SK-N-SH treated with all-trans-retinoic acid at 6 μM for 48 hours (cell line): ENCODE measurements around the gene CHTF8.

Source experiments
- ATAC-seq: fragments of 200-7000 bp; cut with Tn5 transposase; 3 replicates; pipeline ENCODE4 v1.9.1; 2020; ENCODE audit warnings: mild to moderate bottlenecking, moderate library complexity
- ARNTL ChIP-seq: fragments of 450-650 bp; formaldehyde crosslinking; IDR thresholded peaks from 2 replicates; pipeline ENCODE4 v1.5.0; 2020; ENCODE audit warnings: low read depth, mild to moderate bottlenecking, moderate library complexity, borderline replicate concordance
- BACH2 ChIP-seq: fragments of 250-450 bp; sonication (Bioruptor Pico); IDR thresholded peaks from 2 replicates; pipeline ENCODE4 v1.9.0; 2021; ENCODE audit warnings: mild to moderate bottlenecking, borderline replicate concordance
- CSDC2 ChIP-seq: fragments of 250-450 bp; sonication (Bioruptor Pico); IDR thresholded peaks from 2 replicates; pipeline ENCODE4 v1.5.0; 2020; ENCODE audit warnings: mild to moderate bottlenecking, moderate library complexity
- GLIS3 ChIP-seq: fragments of 250-450 bp; sonication (Bioruptor Pico); IDR thresholded peaks from 2 replicates; pipeline ENCODE4 v1.5.0; 2020; ENCODE audit warnings: mild to moderate bottlenecking, moderate library complexity
- ISL1 ChIP-seq: fragments of 250-450 bp; sonication (Bioruptor Pico); IDR thresholded peaks from 2 replicates; pipeline ENCODE4 v2.1.2; 2022; ENCODE audit warnings: mild to moderate bottlenecking, moderate library complexity
- OSR1 ChIP-seq: fragments of 250-450 bp; sonication (Bioruptor Pico); IDR thresholded peaks from 2 replicates; pipeline ENCODE4 v1.8.0; 2022; ENCODE audit warnings: moderate library complexity, mild to moderate bottlenecking, inconsistent platforms
- PATZ1 ChIP-seq: fragments of 250-450 bp; sonication (Bioruptor Pico); IDR thresholded peaks from 2 replicates; pipeline ENCODE4 v1.8.0; 2020; ENCODE audit warnings: mild to moderate bottlenecking, moderate library complexity, borderline replicate concordance
- PPARA ChIP-seq: fragments of 250-450 bp; sonication (Bioruptor Pico); IDR thresholded peaks from 2 replicates; pipeline ENCODE4 v1.5.0; 2020; ENCODE audit warnings: mild to moderate bottlenecking, borderline replicate concordance
- RARB ChIP-seq: fragments of 250-450 bp; sonication (Bioruptor Pico); IDR thresholded peaks from 2 replicates; pipeline ENCODE4 v1.8.0; 2021; ENCODE audit warnings: mild to moderate bottlenecking, moderate library complexity
- TCF4 ChIP-seq: fragments of 250-450 bp; sonication (Bioruptor Pico); IDR thresholded peaks from 2 replicates; pipeline ENCODE4 v1.8.0; 2021; ENCODE audit warnings: mild to moderate bottlenecking, moderate library complexity, borderline replicate concordance
- TOX ChIP-seq: fragments of 250-450 bp; sonication (Bioruptor Pico); IDR thresholded peaks from 2 replicates; pipeline ENCODE4 v1.8.0; 2021; ENCODE audit warnings: mild to moderate bottlenecking, moderate library complexity, borderline replicate concordance
- TSHZ2 ChIP-seq: fragments of 250-450 bp; sonication (Bioruptor Pico); IDR thresholded peaks from 2 replicates; pipeline ENCODE4 v1.5.0; 2020; ENCODE audit warnings: mild to moderate bottlenecking, moderate library complexity
- ZFP3 ChIP-seq: fragments of 250-450 bp; sonication (Bioruptor Pico); IDR thresholded peaks from 2 replicates; pipeline ENCODE4 v1.5.0; 2020; ENCODE audit warnings: mild to moderate bottlenecking, moderate library complexity
- ZFP30 ChIP-seq: fragments of 450-650 bp; formaldehyde crosslinking; IDR thresholded peaks from 2 replicates; pipeline ENCODE4 v1.5.0; 2022; ENCODE audit warnings: mild to moderate bottlenecking, moderate library complexity
- ZNF565 ChIP-seq: fragments of 450-650 bp; formaldehyde crosslinking; conservative IDR thresholded peaks from 2 replicates; pipeline ENCODE4 v1.5.0; 2020; ENCODE audit warnings: low read depth, mild to moderate bottlenecking, moderate library complexity
- ZNF70 ChIP-seq: fragments of 450-650 bp; formaldehyde crosslinking; IDR thresholded peaks from 2 replicates; pipeline ENCODE4 v1.5.0; 2020; ENCODE audit warnings: mild to moderate bottlenecking, moderate library complexity
- ZNF8 ChIP-seq: fragments of 450-650 bp; formaldehyde crosslinking; IDR thresholded peaks from 2 replicates; pipeline ENCODE4 v1.5.0; 2020; ENCODE audit warnings: mild to moderate bottlenecking, moderate library complexity
- TF ChIP-seq, protein P1 (sequence below): fragments of 250-450 bp; sonication (Bioruptor Pico); IDR thresholded peaks from 2 replicates; pipeline ENCODE4 v1.5.1; 2021; ENCODE audit warnings: mild to moderate bottlenecking, moderate library complexity
- TF ChIP-seq, protein P2 (sequence below): fragments of 250-450 bp; sonication (Bioruptor Pico); IDR thresholded peaks from 2 replicates; pipeline ENCODE4 v1.8.0; 2021; ENCODE audit warnings: low read depth, mild to moderate bottlenecking, moderate library complexity, borderline replicate concordance

Gene CHTF8

GRCh38 chr16:69108064-69108904, 24.1 kb downstream of the CHTF8 start:
- TF ChIP-seq ZNF8 (no peak), TOX (CRISPR knock-in tag) (no peak), TCF4 (no peak)
- no peak for ATAC-seq

- no peak for TF ChIP-seq GLIS3 (CRISPR knock-in tag)
- TF ChIP-seq, all 23 proteins: peak for 0
- ATAC-seq: no peak
Measured at GRCh38 chr16:69107316-69107962, 24.9 kb downstream of the CHTF8 start.

DNA sequence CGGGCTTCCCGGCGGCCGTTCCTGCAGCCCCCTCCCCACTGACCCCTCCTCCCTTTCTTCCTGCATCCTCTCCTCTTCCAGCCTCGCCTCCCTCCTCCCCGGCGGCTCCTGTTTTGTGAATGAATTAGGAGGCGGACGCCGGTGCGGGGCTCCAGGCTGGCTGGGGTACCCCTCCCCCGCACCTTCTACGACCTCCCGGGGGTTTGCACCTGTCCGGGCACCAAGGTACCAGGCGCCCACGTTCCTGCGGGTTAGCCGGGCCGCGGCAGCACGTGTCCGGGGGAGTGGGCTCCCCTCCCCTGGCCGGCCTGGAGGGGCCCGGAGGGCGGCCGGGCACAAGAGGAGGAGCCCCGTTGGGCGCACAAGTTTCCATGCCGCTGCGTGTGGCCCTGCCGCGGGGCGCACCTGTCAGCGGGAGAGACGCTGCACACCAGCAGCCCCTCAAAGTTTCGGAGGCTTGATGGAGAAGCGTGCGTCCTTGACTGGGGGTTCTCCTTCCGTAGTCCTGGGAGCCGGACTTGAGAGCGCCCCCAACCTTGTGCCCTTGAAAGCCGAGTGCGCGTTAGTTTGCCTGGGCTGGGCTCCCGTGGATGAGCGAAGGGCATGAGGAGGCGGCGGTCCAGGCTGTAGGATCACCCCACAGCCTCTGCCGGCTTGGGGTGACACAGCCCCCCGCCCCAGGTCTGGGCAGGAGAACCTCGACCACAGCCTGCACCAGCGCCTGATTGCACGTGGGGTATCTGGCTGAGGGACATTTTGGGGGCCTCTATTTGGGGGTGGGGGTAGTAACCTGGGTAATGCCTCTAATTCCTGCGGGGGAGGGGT, 25.7 kb downstream of the CHTF8 start:
- peak; percentile 13; the same call in 2 of the 3 replicates for ATAC-seq
- no peak for TF ChIP-seq RARB (CRISPR knock-in tag)
- TF ChIP-seq, all 23 proteins: peak for 0

DNA sequence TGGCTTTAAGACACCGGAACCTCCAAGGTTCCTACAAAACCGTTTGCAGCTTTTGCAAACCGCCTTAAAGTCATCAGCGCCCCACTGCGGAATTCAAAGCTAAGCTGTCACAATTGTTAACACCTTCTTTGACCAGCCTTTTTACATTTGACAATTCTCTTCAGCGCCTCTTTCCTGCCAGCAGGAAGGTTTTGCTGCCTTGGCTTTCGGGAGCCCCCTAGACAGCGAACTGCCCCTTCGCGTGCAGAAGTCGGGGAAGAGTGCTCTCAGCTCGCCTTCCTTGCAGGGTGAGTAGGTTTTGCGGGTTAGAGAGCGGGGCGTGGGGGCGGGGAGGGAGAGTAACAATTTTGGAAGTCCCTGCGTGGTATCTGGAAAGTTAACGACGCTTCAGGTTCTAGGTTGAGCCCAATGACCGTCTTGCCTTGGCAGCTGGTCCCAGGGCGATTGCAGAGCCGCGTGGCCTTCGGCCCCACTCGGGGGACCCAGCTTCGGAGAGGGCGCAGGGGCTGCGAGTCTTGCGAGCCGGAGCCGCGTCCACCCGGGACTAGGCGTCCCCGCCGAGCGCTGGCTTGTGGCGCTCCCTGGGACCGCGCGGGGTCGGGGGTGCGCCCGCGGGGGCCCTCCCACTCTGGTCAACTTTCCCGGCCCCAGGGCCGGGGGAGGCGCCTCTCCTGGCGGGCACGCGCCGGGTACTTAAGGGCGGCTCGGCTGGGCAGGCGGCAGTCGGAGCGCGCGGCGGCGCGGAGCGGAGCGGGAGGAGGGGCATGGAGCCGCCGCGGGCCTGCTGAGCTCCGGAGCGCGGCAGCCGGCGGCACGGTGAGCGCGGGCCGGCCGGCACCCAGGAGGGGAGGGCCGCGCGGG, 26.7 kb downstream of the CHTF8 start, which contains the start of gene HAS3:
Gene HAS3, plus strand, starts transcription at position 153 of the 861 bp plus-strand sequence. CDS start 3,743 bp downstream, outside the sequence.
- ATAC-seq: peak; percentile 83
- no peak for TF ChIP-seq OSR1 (CRISPR knock-in tag)
- TF ChIP-seq ZNF8: no peak
- TF ChIP-seq CSDC2 (CRISPR knock-in tag): no peak
- no peak for TF ChIP-seq RARB (CRISPR knock-in tag)
- TF ChIP-seq ARNTL (CRISPR knock-in tag): no peak
- TF ChIP-seq, protein P1, sequence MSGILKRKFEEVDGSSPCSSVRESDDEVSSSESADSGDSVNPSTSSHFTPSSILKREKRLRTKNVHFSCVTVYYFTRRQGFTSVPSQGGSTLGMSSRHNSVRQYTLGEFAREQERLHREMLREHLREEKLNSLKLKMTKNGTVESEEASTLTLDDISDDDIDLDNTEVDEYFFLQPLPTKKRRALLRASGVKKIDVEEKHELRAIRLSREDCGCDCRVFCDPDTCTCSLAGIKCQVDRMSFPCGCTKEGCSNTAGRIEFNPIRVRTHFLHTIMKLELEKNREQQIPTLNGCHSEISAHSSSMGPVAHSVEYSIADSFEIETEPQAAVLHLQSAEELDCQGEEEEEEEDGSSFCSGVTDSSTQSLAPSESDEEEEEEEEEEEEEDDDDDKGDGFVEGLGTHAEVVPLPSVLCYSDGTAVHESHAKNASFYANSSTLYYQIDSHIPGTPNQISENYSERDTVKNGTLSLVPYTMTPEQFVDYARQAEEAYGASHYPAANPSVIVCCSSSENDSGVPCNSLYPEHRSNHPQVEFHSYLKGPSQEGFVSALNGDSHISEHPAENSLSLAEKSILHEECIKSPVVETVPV (CRISPR knock-in tag): no peak

DNA sequence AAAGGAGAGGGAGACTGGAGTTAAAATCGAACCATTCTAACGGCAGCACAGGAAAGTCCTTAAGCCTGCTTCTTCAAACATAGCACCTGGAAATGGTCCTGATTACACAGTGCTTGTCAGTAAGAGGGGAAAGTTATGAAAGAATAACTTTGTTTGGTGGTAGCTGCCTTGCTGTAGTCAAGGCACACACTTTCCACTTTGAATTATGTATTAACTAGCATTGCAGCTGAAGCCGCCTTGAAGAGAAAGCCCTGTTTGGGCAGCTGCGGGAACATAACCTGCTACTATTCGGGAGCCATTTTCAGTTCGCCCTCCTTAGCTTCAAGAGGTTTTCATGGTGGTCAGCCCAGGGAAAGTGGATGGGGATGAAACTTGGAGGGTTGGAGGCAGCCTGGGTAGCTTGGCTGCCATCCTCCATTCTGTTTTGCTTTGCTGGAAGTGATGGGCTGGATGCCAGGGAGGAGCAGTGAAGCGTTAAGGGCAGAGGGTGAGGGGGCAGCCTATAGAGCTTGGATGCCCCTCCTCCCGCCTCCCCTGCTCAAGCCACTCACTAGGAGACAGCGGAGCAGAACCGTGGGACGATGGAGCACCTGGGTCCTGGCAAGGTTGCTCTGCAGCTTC, 32.2 kb downstream of the CHTF8 start:
- TF ChIP-seq GLIS3 (CRISPR knock-in tag): no peak
- TF ChIP-seq ZNF565 (CRISPR knock-in tag): no peak
- no peak for TF ChIP-seq ZNF70
- TF ChIP-seq PATZ1 (CRISPR knock-in tag): no peak
- no peak for TF ChIP-seq TOX (CRISPR knock-in tag)
- TF ChIP-seq, all 23 proteins: peak for 0
- no peak for ATAC-seq

DNA sequence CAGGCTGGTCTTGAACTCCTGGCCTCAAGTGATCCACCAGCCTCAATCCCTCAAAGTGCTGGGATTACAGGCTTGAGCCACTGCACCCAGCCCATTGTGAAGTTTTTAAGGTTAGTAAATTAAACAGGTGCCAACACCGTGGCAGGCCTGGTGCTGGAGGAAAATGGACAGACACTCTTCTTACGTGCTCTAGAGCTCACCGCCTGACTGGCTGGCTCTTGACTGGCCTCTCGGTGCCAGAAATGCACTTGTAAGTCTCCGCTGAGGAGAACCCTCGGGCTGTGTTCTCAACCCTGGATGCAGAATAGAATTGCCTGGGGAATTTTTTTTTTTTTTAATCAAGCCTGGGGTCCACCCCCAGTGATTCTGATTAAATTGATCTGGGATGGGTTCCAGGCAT, 37.2 kb downstream of the CHTF8 start:
- no peak for ATAC-seq
- TF ChIP-seq, protein P2, sequence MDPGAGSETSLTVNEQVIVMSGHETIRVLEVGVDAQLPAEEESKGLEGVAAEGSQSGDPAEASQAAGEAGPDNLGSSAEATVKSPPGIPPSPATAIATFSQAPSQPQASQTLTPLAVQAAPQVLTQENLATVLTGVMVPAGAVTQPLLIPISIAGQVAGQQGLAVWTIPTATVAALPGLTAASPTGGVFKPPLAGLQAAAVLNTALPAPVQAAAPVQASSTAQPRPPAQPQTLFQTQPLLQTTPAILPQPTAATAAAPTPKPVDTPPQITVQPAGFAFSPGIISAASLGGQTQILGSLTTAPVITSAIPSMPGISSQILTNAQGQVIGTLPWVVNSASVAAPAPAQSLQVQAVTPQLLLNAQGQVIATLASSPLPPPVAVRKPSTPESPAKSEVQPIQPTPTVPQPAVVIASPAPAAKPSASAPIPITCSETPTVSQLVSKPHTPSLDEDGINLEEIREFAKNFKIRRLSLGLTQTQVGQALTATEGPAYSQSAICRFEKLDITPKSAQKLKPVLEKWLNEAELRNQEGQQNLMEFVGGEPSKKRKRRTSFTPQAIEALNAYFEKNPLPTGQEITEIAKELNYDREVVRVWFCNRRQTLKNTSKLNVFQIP (CRISPR knock-in tag): no peak
- TF ChIP-seq ZNF565 (CRISPR knock-in tag): no peak
- no peak for TF ChIP-seq CSDC2 (CRISPR knock-in tag)
- no peak for TF ChIP-seq ZFP30
- no peak for TF ChIP-seq ISL1 (CRISPR knock-in tag)
- no peak for TF ChIP-seq TSHZ2
- TF ChIP-seq ZFP3: no peak
- TF ChIP-seq TOX (CRISPR knock-in tag): no peak
- TF ChIP-seq PPARA (CRISPR knock-in tag): no peak
- no peak for TF ChIP-seq BACH2 (CRISPR knock-in tag)
- no peak for TF ChIP-seq OSR1 (CRISPR knock-in tag)
- TF ChIP-seq GLIS3 (CRISPR knock-in tag): no peak
